GM18873 (cell line): ENCODE results near the gene SMARCE1.
A peak's percentile ranks its signal among the peaks of the same experiment; 100 is the strongest.

ENCODE experiments used
- ATAC-seq: cut with Tn5 transposase; IDR thresholded peaks from one replicate; pipeline ENCODE4 v1.9.1; 2021; ENCODE audit warnings: mild to moderate bottlenecking, moderate library complexity, moderate number of reproducible peaks; ENCODE audit not compliant: unreplicated experiment, low FRiP score

The SMARCE1 gene

DNA sequence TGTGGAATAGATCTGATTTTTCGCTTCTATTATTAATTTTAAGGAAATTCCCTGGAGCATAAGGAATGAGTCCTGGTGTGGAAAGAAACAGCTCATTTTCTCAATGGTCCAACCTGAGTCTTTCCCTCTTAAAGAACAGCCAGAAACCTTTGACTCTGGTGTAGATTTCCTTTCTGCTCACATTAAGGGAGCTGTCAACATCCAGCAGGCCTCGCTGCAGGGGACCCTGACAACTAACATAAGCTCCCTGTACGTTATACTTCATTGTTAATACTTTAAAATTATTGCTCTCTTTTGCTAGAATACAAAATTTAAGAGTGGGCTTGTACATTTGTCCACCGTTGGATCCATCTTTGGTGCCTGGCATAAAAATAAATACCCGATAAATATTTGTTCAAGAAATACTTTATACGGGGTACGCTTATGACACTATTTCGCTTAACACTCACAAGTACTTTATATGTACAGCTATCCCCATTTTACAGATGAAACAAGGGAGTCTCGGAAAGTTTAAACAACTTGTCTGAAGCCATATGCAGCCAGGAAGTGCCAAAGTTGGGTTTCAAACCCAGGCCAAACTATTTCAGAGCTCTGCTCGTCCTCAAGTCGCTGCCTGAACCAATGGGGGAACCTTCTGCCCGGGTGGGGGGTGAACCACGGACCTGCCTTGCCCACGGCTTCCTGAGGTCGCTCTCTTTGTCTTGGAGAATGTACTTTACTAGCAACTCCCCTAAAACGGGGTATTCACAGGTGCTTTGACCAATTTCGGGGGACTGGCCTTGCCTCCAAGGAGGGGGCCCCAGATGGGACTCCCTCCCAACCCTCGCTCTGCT, 611 bp downstream of the SMARCE1 start:
- no peak for ATAC-seq

DNA sequence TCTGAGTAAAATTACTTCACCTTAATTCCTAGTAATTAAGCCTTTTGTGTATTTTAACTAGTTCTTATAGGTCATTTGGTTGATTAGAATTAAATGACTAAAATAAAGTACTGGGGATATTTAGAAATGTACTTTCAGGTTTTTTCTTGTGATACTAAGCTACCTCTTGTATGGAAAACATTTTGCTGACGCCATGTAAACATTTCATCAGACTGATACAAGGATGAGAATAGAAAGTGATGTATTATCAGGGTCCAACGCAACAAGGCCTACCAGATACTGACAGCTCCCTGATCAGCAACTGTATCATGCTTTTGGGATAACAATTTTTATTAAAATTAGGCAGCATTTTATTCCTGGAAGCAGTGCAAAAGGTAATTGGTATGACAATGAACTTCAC, 1.7 kb downstream of the SMARCE1 start:
- no peak for ATAC-seq

DNA sequence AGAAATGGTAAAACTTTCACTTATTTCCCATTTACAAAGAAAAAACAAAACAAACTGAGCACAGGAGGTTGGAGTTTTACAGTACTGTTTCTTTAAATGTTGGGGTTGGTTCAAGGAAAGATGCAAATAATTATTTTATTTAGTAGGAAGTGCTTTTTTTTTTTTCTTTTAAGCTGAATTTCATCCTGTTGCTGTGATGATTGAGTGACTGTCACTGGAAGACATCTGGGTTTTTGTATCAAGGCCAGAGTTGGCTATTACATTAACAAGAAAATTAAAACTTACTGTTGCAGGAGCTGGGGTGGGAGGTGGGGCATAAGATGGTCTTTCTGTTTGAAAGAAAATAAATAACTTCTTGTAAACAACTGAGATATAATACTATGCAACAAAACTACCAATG, 2.3 kb downstream of the SMARCE1 start:
- no peak for ATAC-seq

DNA sequence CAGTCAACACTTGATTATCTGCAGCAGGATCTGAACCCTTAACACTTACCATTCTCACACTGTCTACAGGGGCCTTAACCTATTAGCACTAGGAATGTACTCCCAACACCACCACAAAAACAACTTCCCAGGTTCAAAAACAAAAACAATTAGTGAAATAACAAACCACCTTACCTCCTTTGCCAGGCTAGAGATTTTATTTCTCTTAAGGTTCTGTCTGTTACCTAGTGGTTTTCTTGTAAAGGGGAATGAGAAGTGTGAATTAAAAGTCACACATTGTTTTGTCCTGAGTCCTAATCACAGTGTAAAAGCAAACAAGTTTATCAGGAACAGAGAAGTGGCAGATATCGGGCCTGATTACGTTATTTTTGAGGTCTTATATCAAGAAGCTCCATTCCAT, 9.7 kb downstream of the SMARCE1 start:
- no peak for ATAC-seq

DNA sequence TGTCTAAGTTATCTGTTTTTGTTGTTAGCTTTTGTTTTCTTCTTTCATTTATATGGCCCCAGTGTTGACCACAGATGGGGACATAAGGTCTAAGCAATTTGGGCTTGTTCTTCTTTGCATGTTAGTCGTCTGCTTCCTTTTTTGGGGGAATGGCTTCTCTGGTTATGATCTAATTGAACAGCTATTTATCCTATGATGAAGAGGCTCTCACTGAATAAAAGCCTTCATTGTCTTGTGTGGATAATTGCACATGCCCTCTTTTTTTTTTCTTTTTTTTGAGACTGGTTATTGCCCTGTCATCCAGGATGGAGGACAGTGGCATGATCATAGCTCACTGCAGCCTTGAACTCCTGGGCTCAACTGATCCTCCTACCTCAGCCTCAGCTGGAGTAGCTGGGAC, 13.7 kb downstream of the SMARCE1 start:
- no peak for ATAC-seq

GRCh38 chr17:40632216-40632615, 15.4 kb downstream of the SMARCE1 start:
- ATAC-seq = no peak

DNA sequence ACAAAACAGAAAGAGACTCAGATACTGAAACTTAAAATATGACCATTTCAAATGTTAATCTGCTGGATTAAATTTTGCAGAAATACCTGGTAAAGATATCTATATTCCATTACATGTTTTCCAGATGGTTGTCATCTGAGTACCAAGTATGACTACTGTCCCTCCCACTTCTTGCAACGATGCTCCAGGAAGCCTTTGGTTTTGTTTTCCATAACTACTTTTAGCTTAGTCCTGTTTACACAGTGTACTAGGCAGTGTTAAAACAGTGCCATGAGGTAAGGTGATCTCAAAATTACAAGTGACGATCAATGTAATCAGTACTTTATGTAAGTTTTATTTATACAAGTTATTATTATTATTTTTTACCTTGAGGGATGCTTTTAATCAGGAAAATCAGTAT, 17.8 kb downstream of the SMARCE1 start:
- ATAC-seq = no peak

- ATAC-seq = no peak
Observed at GRCh38 chr17:40625311-40625710, 22.3 kb downstream of the SMARCE1 start.

GRCh38 chr17:40623419-40624210, 24.0 kb downstream of the SMARCE1 start:
- no peak for ATAC-seq

GRCh38 chr17:40622509-40622928, 25.1 kb downstream of the SMARCE1 start:
- no peak for ATAC-seq

DNA sequence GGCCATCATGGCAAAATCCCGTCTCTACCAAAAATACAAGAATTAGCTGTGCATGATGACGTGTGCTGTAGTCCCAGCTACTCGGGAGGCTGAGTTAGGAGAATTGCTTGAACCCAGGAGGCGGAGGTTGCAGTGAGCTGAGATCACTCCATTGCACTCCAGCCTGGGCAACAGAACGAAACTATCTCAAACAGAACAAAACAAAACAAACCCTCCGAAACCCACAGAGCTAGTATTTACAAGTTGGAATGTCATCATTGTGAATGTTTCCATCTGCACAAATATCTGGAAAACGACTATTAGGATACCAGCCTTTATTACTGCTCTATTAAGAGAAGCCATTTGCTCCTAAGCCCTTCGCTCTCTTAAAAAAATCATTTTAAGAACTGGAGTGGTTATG, 26.0 kb downstream of the SMARCE1 start:
- ATAC-seq = no peak

DNA sequence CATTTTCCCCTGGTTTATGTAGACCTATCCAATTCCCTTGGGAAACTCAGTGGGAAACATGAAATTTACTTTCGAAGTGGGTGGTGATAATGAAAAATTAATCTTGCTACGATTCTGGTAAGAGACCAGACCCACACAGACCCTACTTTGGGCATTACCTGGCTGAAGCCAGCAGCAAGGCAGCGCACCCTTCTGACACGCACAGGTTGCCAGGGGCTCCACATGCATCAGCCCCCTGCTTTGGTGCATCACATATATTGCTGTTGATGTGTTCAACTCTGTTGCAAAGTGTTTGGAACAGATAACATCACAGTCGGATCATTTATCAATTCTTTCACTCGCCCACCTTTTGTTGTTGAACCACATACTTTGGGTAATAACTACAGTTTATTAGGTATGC, 26.6 kb downstream of the SMARCE1 start:
- ATAC-seq = no peak

DNA sequence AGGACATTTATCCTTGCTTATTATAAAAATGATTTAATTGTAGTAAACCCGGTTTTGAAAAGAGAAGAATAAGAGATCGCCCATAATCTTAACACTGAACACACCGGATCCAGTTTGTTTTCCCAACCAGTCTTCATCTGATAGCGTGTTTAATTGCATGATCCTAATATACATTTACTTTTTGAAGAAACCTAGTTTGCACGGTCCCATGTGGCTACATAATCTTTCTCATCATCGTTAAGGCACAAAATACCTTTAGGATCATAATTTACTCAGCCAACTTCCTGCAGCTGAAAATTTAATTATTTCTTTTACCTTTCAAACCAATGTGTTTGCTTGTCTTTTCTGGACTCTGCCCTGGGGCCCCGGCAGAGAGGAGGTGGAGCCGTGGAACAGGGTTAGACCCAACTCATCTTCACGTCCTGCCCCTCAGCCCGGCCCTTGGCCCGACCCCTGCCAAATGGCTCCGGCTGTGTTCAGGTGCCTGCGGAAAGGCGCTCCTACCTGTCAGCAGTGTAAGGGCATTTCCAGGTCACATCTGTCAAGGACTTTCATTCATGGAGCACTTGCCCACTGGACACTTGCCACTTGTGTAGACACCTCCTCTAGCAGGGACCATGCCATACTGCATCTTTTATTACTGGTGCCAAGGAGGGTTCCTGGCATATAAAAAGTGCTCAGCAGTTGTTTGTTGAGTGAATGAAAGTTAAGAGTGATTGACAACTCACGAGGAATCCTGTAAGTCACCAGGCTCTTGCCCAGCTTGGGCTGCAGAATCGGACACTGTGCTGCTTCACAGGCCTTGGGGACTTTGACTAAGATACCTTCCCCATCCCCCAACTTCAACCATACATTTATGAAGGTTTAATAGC, 28.6 kb downstream of the SMARCE1 start:
- ATAC-seq = no peak

DNA sequence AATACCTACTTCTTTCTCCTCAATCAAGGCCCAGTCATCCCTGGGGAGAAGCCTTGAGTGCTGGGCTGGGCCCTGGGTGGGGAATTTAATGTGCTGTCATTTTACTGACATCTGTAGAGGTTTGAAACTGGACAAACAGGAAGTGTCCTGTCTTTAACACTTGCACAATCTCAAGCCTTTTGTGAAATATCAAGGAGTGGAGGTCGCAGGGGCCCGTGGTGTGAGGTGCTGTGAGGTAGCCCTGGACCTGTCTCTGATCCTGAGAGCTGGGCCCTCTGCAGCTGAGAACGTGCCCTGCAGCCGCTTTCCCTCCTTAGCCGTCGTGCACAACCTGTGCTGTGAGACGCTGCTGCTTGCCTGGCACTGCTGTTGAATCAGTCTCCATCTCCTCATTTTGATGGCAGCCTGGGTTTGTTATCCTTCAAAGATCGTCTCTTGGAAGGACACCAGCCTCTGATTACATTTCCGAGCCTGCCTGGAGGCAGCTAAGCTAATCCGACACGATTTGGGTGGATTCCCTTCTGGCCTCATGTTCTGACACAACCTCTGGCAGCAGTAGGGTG, 29.9 kb downstream of the SMARCE1 start:
- no peak for ATAC-seq

GRCh38 chr17:40616592-40616991, 31.0 kb downstream of the SMARCE1 start:
- ATAC-seq = no peak

GRCh38 chr17:40615841-40616476, 31.7 kb downstream of the SMARCE1 start:
- ATAC-seq = no peak

- peak; percentile 60 for ATAC-seq
Observed at GRCh38 chr17:40615068-40615840, 32.4 kb downstream of the SMARCE1 start.

DNA sequence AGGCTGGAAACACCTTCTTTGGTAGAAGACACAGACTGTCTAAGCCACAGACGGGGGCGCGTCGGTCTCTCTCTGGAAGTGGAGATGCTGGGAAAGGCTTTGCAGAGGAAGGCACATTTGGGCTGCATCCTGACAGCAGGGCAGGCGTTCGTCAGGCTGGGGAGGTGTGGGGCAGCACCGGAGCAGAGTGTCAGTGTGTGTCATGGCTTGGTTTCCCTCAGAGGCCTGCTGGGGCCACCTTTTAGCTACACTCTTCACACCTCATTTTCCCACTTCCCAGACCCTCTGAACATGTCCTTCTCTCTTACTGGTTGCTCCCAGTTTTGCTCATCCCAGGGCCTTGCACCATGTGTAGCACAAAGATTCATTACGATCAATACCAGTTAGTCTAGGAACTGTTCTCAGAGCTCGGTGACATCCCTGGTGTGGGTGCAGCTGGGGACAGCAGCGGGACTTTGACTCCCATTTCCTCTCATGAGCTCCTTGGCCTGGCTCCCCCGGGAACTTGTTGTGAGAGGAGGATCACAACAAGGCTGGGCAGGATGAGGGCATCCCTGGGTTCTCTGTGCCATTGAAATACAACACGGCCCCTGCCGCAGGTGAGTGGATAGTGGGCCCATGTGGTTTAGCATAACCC, 33.1 kb downstream of the SMARCE1 start:
- no peak for ATAC-seq
